Effector CD4-positive, alpha-beta T cell (primary cell): ENCODE measurements around the gene VIPR1.
"Not testable (repeated sequence)": the region's sequence is repeated elsewhere in the genome, so short reads cannot be mapped to it uniquely, and the experiment has no call there.

Source experiments
- DNase-seq: peaks from one replicate; pipeline ENCODE4 v3.0.0-alpha.2; 2020

Gene VIPR1

DNA sequence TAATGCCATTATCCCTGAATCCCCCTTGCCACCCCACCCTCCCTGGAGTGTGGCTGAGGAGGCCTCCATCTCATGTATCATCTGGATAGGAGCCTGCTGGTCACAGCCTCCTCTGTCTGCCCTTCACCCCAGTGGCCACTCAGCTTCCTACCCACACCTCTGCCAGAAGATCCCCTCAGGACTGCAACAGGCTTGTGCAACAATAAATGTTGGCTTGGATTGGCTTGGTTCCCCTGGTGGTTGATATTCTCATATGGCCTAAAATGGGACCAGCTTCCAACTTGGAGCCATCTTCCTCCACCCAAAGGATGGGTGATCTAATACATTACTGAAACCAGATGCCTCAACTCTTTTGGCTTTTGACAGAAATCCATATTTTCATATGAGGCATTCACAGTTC lies 34.9 kb downstream of the VIPR1 start:
- DNase-seq, result no peak

DNA sequence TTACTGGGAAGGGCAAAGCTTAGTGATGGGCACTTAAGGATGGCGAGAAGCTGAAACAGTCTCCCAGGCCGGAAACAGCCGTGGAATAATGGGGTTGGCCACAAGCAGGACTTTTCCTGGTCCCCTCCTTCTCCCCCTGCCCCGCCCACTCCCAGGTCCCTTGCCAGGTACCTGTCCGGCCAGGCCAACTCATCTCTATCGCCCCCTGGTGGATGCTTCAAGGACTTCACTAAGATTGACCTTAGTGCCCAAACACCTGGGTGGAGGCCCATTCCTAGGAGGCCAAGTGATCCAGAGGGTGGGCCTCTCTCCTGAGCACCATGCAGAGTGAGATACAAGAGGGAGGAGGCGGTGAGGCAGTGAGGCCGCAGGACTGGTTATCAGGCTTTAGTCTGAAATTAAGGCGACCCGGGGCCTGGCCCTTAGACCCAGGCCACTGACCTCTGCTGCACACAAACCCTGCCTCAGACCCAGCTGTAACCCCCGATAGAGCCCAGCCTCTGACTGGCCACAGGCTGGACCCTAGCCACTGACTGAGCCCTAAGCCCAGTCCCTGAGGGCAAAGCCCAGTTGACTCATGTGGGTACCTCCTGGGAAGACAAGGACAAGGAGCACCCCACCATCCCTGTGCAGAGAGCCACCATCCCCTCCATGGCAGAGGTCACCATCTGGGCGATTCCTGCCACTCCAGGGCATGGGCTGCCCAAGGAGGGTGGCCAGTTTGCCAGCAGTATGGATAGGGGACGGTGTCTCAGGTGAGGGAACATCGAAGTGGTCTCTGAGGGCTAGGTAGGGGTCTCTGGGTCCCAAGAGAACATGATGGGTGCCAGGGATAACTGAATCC lies 37.6 kb downstream of the VIPR1 start:
- DNase-seq, result peak; percentile 63

DNA sequence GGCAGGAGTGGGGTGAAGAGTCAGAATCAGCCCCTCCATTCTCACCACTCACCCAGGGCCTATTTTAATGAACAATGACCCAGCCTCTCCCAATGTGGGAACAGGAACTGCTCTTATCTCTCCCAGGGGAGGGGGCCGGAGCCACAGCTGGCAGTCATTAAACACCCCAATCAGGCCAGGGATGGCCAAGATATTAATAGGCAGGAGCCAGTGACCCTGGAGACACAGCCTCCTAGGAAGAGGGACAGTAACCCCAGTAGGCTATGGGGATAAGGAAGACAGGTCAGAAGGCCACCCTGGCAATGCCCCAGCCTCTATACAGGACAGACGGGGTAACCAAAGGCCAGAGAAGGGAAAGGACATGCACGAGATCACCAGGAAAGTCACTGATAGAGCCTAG lies 38.6 kb downstream of the VIPR1 start:
- DNase-seq, result no peak

DNA sequence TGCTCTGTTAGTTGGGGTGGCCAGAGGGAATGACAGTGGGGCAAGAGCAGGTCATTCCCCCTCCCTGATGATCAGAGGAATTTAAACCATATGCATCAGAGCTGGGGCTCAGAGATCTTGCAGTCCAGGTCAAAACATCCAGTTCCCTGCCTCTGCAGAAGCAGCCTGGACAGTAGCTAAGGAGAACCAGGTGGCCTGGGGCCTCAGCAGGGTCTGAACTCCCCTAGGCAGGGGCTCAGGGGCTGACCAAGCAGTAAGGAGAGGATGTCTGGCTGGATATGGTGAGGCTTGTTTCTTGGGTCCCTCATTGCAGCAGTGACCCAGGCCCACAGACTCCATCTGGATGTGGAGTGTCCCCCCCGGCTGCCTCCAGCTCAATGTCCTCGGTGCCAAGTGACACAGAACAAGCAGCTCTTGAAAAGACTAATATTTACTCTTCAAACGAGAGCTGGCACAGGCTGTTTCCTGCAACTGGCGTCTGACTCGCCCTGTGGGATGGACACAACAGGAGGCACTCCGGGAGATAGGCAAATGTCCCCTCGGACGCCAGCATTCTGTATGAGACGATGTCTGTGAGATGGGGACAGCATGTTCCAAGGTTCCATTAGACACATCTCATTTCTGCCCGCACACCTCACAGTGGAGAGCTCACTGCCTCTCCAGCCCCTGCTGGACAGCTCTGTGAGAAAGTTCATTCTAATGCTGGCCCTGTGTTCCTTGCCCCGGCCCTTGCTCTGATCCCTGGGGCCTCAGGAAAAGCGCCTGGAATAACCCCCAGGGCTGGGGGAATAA lies 42.2 kb downstream of the VIPR1 start:
- no peak for DNase-seq

DNA sequence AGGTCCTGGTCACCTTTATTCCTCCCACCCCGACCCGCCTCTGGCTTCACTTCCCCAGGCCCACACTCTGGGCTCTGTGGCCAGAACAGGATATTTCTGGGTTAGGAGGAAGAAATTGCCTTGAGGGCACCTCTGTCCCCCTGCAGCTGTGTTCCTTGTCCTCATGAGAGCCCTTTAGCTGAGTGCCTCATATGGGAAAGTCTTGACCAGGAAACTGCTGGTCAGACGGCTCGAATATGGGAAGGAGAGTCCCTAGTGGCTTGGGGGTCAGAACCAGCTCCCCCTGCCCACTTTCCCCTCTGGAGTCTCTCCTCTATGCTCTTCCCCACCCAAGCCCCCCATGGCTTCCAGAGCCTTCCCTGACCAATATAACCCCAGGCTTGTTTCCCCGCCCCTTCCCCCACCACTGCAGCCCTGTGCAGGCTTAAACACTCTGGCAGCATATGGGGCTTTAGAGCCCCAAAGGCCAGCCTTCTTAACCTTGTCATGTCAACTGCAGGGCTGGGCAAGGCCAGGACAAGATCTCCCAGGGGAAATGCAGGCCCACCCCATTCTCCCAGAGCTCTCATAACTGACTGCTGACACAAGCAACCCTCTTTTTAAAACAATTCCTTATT lies 42.9 kb downstream of the VIPR1 start:
- DNase-seq, result no peak

DNA sequence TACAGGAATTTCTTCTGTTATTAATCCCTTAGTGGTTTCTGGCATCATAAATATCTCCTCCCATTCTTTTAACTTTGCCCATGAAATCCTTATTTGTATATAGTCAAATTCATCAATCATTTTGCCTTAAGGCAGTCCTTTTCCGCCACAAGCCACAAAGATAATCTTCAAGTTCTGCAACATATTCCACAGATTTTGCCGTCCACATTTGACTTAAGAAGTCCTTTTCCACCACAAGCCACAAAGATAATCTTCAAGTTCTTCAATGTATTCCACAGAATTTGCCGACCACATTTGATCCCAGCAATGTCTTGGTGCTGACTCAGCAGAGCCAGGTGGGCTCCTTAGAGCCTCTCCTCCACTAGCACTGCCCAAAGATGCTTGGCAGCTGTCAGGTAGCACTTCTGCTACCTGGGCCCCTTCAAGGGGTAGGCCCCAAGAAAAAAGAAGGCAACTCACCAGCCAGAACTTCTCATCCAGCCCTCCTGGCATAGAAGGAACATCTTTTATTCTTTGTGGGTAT lies 44.3 kb downstream of the VIPR1 start:
- DNase-seq, result no peak

DNA sequence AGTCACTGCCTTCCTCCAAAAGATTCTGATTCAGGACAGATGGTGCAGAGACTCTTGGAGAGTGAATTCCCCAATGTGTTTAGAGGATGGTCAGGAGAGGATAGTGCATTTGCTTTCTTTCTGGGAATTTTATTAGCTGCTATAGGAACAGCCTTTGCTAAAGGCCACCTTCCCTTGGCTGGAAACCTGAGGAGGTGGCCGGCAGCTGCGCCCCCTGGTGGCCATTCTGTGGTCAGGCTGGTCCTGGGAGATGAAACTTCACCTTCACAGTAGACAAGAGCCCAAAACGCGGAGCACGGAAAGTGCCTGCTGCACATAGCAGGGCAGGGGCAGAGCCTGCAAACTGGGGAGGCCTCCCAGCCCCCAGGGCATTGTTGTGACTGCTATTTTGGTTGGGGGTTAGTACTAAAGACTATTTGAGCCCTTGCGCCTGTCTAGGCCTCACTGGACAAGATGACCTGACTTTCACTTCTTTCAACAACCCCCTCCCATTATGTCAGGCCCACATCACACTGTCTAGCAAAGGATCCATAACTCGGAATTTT lies 45.0 kb downstream of the VIPR1 start:
- DNase-seq, result peak; percentile 58

DNA sequence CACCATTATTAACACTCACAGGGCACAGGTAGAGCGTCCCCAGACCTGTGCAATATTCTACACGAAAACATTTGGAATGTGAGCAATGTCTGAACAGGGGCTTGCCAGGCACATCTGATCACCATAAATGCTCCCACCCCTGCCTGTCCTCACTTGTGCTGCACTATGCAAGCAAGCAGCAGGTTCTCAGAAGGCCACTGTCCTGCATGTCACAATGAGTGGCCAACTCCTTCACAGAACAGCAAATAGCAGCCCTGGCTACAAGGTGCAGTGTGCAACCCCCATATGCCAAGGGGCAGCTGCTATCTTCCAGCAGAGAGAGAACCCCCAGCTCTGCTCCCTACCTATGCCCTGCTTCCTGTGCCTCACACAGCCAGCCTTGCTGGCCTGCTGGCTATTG lies 46.7 kb downstream of the VIPR1 start:
- no peak for DNase-seq

DNA sequence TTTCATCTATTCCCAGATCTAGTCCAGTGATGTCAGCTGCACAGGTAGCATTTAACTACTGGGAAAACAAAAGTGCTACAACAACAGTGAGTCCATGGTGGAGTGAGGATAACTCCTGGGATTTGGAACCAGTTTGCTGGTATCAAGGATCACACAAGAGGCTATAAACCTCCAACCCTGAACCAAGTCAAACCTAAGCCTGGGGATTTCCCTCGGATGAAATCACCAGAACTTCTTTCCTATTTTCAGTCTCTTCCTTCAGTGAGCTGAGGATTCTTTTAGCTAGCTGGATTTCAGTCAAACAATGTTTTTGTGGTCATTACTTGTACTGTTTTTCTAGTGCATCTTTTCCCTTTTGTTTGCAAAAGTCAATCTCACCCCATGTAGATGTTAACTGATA lies 47.8 kb downstream of the VIPR1 start:
- DNase-seq, result no peak

DNA sequence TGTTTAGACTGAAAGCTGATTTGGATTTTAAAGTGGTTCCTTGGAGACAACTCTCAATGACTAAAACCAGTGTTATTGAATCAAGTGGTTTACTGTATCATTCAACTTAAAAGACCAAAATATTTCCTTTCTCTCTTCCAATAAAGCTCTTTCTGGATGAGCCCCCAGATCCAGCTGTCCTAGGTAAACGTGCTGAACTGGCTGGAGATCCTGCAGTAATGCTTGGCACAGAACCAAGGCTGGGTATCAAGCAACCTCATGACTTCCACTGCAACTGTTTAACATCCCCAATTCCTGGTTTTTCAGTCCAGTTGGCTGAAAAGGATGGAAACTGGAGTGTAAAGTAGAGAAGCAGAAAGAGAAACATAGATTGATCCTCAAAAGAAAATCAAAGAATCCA lies 50.4 kb downstream of the VIPR1 start:
- no peak for DNase-seq

DNA sequence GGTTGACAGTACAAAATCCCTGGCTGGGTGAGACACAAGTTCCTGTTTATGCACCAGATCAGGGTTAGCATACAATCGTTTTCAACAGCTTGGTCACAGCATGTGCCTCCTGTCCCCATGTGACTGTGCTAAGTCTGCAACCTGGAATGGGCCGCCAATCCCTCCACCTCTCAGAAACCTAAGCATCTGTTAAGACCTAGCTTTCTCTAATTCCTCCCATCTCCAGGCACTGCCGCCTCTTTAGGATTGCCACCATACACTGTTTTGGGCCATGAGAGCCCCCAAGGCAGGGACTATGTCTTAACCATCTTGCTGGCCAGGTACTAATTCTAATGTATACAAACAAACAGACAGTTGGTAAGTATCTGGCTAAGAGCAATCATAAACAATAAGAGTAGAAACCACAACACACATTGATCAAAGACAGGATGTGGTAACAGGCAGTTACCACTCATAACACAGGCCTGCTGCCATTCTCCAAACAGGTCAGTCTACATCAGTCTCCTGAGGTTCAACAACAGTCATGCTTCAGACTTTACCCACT lies 53.7 kb downstream of the VIPR1 start:
- DNase-seq, result peak; percentile 32

DNA sequence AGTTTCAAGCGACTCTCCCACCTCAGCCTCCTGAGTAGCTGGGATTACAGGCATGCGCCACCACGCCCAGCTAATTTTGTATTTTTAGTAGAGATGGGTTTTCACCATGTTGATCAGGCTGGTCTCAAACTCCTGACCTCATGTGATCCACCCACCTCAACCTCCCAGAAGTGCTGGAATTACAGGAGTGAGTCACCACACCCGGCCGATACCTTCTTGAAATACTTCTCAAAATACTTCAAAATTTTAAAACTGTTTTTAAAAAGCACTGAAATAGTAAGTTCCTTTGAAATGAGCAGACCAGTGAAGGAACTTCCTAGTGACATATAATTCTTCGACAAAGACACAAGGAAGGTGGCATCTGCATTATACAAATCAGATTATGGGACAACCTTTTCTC lies 54.4 kb downstream of the VIPR1 start:
- DNase-seq, result not testable (repeated sequence)

DNA sequence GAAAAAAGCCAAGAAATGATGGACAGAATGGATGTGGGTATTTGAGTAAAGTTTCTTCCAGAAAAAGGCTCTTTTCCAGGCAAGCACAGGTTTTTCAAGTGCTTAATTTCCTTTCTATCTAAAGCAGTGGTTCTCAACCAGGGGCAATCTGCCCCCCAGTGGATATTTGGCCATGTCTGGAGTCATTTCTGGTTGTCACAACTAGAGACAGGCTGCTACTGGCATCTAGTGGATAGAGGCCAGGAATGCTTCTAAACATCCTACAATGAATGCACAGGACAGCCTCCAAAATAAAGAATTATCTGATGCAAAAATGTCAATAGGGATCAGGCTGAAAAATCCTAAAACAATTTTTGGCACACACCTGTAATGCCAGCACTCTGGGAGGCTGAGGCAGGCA lies 55.4 kb downstream of the VIPR1 start:
- DNase-seq, result no peak

DNA sequence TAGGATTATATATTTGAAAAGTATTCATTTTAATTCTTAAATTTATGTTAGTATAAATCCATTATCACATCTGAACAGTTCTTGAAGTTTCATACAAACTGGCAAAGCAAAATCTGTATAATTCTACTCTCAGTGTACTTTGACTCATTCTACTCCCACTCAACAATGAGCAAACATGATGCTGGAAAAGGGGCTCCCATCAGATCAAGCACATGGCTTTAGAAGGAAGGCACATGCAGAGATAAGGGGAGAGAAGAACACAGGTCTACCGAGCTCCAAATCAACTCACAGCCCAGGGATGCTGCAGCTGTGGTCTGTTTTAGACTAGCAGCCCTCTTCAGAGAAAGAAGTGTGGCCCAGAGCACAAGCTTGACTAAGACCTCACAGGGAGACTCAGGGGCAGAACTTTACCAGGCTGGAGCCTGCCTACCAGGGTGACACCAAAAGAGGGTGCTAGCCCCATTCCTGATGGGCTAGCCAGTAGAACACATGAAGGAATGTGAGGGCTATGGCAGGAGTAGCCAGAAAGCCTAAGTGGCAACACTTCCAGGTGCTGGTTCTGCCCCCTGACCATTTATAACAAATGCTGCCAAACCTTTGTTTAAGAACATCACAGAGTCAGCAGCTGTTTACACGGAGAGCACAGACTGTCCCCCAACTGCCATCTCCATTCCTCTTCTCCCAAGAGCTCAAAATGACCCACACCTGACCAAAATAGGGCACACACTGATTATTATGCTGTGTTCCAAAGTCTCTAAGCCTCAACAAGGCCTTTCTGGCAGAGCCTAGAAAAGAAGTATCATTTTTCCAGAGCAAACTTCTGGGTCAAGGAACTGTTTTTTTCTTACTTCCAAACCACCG lies 59.8 kb downstream of the VIPR1 start:
- DNase-seq, result no peak

DNA sequence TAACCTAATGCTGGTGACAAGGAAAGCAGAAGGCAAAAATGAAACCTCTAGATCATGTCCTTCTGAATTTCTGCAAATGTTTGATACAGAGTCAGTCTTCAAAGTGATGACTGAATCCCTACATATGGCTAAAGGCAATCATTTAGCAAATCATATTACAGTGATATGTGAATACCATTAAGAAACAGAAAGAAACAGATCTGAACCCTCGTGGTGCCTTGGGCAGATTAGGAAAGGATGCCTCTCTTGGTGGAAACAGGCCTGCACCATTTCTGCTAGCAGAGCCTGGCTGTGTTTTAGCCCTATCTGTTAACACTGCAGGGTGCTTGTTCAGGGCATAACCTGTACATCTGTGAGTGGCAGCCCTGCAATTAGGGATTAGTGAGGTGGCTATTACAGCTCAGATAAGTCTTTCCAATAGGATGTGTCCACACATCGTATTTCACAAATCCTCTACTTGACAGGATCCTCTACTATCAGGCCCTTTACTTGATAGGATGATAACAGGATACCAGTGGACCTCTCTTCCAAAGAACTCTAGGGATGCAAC lies 67.2 kb downstream of the VIPR1 start:
- no peak for DNase-seq

DNA sequence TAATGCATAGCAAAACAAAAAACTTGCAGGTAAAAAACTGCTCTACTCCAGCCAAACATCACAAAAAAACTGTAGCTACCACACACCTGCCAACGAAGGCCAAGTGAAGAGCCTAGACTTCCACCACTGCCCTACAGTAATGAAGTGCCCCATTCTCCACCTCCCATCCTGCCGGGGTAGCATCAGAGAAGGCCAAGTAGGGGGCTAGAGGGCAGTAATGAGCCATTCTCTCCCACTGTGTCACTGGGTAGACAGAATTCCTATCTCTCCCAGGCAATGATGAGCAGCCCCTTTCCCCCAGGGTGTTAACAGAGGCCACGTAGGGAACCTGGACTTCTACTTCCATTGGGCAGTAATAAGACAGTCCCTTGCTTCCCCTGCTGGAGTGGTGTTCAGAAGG lies 69.8 kb downstream of the VIPR1 start:
- DNase-seq, result no peak

DNA sequence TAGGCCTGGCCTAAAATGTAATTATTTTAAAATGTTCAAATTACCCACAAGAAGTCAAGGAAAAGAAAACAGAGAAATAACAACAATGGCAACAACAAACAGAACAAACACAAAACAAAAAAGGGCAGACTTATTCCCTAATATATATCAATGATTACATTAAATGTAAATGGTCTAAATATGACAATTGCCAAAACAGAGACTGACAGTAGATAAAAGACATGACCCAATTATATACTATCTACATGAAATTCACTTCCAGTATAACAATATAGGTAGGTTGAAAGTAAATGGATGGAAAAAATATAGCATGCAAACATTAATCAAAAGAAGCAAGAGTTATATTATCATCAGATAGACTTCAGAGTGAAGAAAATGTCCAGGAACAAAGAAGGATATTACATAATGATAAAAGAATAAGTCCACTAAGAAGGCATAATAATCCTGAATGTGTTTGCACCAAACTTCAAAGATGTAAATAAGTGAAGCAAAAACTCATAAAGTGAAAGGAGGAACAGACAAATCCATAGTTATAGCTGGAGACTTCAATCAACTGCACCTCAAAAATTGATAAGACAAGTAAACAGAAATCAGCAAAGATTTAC lies 72.8 kb downstream of the VIPR1 start:
- DNase-seq, result no peak

DNA sequence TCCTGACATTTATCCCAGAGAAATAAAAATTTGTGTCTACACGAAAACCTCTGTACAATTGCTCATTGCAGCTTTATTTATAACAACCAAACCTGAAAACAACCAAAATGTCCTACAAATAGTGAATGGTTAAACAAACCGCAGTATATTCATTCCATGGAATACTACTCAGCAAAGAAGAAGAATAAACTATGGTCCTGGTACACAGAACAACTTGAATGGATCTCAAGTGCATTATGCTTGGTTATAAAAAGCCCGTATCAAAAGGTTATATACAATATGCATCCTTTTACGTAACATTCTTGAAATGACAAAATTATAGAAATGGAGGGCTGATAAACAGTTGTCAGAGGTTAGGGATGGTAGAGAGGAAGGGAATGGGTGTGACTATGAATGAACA lies 75.6 kb downstream of the VIPR1 start:
- DNase-seq, result no peak

DNA sequence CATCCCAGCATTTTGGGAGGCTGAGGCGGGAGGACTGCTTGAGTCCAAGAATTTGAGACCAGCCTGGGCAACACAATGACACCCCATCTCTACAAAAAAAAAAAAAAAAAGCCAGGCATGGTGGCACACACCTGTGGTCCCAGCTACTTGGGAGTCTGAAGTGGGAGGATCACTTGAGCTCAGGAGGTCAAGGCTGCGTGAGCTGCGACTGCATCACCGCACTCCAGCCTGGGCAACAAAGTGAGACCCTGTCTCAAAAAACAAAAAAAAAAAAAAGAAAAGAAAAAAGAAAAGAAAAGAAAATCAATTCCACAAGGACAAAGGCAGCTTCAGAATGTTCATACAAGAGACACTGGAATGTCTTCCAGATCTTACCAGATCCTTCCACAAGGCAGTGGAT lies 76.9 kb downstream of the VIPR1 start:
- DNase-seq, result not testable (repeated sequence)

DNA sequence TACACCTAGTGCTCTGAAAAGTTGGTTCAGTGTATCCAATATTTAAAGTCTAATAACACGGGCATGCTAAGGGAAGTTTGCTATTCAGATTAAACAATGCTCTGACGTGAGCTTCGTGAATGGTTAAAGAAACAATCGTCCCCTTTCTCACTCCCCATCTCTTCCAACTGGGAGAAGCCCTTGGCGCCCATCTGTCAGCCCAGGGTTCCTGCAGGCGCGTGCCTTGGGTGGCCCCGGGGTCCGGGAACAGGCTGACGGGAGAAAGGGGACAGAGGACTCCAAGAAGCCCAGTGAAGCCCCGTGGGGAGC lies 78.9 kb downstream of the VIPR1 start:
- DNase-seq, result no peak

DNA sequence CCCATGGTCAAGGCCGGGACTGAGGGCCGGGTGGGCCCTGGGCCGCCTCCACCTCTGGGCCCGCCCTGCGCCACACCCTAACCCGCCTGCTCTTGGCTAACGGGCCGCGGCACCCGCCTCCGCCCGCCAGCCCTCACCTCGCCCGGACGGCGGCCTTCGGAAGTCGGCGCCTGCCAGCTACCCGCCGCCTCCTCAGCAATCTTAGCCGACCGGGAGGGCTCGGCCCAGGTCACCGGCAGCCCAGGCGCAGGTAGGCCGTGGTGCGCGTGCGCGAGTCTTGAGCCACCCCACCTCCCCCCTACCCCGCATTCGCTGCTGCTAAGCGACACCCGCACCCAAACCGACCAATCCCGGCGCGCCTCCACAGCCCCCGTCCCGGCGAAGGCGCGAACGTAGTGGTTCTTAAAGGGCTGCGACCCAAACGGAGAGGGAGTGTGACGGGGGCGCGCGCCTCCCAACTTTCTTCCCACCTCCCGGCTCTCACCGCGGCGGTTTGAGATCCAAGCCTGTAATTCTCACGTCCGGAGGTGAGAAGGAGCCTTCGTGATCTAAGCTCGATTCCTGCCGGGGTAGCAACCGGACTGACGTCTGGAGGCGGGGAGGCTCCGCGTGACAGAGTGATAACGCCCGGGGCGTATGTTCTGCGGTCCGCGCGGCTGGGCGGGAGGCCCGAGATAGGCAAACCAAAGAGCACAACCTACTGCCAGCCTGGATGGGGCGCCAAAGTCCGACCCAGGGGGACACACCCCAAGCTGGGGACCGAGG lies 79.4 kb downstream of the VIPR1 start, which contains the start of gene SEC22C:
Gene SEC22C, minus strand, starts transcription at position 259 of the 765 bp plus-strand sequence. CDS start 12,921 bp downstream, outside the sequence.
- DNase-seq, result peak; percentile 94
